NCI-H2029 treated with DMSO at 0.1 percent for 48 hours (cell line): ENCODE data around the gene COMMD6.

ENCODE experiments used
- DNase-seq: peaks from one replicate; lab custom pipeline; 2025; lab: John Stamatoyannopoulos, UW

The COMMD6 gene

DNA sequence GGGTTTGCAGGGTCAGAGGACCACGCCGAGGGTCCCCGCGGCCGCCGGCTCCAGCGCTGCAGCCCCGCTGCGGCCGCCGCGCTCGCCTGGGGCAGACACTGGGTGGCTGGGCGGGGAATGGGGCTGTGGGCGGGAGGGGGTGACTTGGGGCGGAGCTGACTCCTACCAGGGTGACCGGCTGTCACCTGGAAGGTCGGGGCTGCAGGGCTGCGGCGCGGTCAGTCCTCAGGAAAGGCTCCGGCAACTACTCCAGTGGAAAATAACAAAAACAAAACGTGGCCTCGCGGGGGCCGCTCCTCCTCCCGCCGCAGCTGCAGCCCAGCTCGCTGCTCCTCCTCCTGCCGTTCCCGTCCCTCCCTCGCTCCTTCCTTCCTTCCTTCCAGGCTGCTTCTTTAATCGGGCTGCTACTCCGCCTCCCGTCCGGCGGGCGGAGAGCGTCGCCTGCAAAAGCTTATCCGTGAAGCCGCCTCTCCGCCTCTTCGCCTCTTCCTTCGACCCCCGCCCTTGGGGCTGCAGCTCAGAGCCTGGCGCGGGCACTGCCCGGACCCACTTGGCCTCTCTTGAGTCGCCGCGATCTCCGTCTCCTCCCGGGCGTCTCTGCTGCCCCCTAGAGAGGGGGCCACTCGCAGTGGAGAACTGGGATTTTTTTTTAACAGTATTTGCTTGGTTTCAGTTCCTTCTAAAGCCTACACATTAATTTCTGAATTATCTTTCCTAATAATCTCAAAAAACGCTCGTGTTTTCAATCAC lies 55.4 kb downstream of the COMMD6 start, which contains the start of gene TBC1D4:
TBC1D4 (minus strand) TSS at position 100 of the 750 bp plus-strand sequence. CDS start 402 bp downstream, outside the sequence.
- no peak for DNase-seq

- DNase-seq = no peak
Observed at GRCh38 chr13:75481176-75482069, 56.2 kb downstream of the COMMD6 start.

DNA sequence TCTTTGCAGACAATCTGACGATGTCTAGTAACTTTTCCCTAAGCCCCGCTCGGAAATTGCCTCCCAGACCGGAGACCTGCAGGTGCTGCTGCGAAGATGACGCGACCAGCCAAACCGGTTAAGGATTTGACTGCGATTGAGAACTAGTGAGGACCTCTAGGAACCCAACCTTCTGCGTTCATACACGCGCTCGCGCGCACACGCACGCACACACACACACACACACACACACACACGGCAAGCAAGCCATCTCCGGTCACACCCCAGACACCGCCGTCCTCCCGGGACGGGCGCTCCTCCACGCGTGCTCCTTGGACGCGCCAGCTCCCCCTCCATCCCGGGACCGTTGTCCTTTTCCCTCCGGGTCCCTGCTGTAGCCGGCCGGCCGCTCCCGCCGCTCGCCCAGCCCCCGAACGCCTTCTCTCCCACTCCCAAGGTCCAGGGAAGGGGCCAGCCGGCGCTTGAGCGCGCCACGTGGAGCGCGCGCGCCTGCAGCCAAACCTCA lies 56.9 kb downstream of the COMMD6 start:
- peak; percentile 16 for DNase-seq

- DNase-seq = no peak
Observed at GRCh38 chr13:75479102-75479740, 58.4 kb downstream of the COMMD6 start.

DNA sequence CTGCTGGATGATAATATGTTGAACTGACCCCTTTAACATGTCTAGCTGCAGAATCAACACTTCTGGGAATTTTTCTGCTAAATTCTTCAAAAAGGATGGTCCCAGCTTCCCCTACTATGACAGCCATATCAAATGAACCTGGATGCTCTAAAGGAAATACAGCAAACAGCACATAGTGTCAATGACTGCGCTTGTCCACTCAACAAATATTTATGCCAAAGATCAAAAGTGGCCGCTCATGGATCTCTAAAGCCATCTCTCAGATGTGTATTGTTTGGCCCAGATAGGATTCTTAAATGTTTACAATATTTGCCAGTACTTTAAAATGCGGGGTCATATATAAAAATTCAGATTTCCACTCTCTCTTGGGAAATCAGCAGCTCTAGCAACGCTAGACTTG lies 59.0 kb downstream of the COMMD6 start:
- no peak for DNase-seq
